Trophoblast cell (in vitro differentiated cells and primary cell): Measurements from ENCODE around the gene CACNB2.
"Not testable (repeated sequence)": the region's sequence is repeated elsewhere in the genome, so short reads cannot be mapped to it uniquely, and the experiment has no call there.

Source experiments
- DNase-seq, 2 donors: peaks; one replicate each; pipeline ENCODE4 v3.0.0-alpha.2; 2016
- H2AFZ ChIP-seq: 2 replicates; pipeline ENCODE4 v1.6.1; 2013; ENCODE audit warnings: low read length, moderate library complexity, mild to moderate bottlenecking; ENCODE audit not compliant: insufficient read depth, poor library complexity
- H2AK5ac ChIP-seq: 2 replicates; pipeline ENCODE4 v1.6.1; 2013; ENCODE audit warnings: mild to moderate bottlenecking, low read length
- H2BK120ac ChIP-seq: 2 replicates; pipeline ENCODE4 v1.6.1; 2013; ENCODE audit warnings: low read length, mild to moderate bottlenecking, moderate library complexity; ENCODE audit not compliant: insufficient read depth, poor library complexity
- H2BK12ac ChIP-seq: 2 replicates; pipeline ENCODE4 v1.6.1; 2013; ENCODE audit warnings: mild to moderate bottlenecking, low read length, moderate library complexity
- H2BK5ac ChIP-seq: 2 replicates; pipeline ENCODE4 v1.6.1; 2013; ENCODE audit warnings: low read length, low read depth, moderate library complexity, mild to moderate bottlenecking; ENCODE audit not compliant: poor library complexity
- H3K14ac ChIP-seq: 2 replicates; pipeline ENCODE4 v1.6.1; 2013; ENCODE audit warnings: mild to moderate bottlenecking, low read length
- H3K18ac ChIP-seq: 2 replicates; pipeline ENCODE4 v1.6.1; 2013; ENCODE audit warnings: mild to moderate bottlenecking, low read length
- H3K23ac ChIP-seq: 2 replicates; pipeline ENCODE4 v1.6.1; 2013; ENCODE audit warnings: low read length
- H3K27ac ChIP-seq: 2 replicates; pipeline ENCODE4 v1.5.1; 2013; ENCODE audit warnings: low read depth, mild to moderate bottlenecking, inconsistent platforms, low read length, moderate library complexity
- H3K27me3 ChIP-seq: 2 replicates; pipeline ENCODE4 v1.6.1; 2013; ENCODE audit warnings: inconsistent platforms, mild to moderate bottlenecking, low read length, moderate library complexity; ENCODE audit not compliant: insufficient read depth
- H3K36me3 ChIP-seq, 2 experiments: 1 replicate in 1 of 2; 2 replicates in 1 of 2; pipeline ENCODE4 v1.6.1; 2013; ENCODE audit warnings: low read length in 2 of 2, mild to moderate bottlenecking in 2 of 2, moderate library complexity in 1 of 2; ENCODE audit not compliant: insufficient read depth in 2 of 2, control insufficient read depth in 1 of 2
- H3K4ac ChIP-seq: 2 replicates; pipeline ENCODE4 v1.6.1; 2013; ENCODE audit warnings: low read depth, mild to moderate bottlenecking, low read length, moderate library complexity
- H3K4me1 ChIP-seq, 2 experiments: 1 replicate in 1 of 2; 2 replicates in 1 of 2; pipeline ENCODE4 v1.6.1; 2013; ENCODE audit warnings: low read length in 2 of 2, mild to moderate bottlenecking in 2 of 2, moderate library complexity in 1 of 2; ENCODE audit not compliant: insufficient read depth in 2 of 2, control insufficient read depth in 1 of 2
- H3K4me2 ChIP-seq: 2 replicates; pipeline ENCODE4 v1.6.1; 2013; ENCODE audit warnings: inconsistent platforms, mild to moderate bottlenecking, low read length, moderate library complexity
- H3K4me3 ChIP-seq: 2 replicates; pipeline ENCODE4 v1.5.1; 2013; ENCODE audit warnings: mild to moderate bottlenecking, low read depth, low read length, inconsistent platforms
- H3K79me1 ChIP-seq: one replicate; pipeline ENCODE4 v1.6.1; 2013; ENCODE audit warnings: low read length
- H3K79me2 ChIP-seq: 2 replicates; pipeline ENCODE4 v1.6.1; 2013; ENCODE audit warnings: low read length, mild to moderate bottlenecking; ENCODE audit not compliant: control insufficient read depth, insufficient read depth, poor library complexity
- H3K9ac ChIP-seq: 2 replicates; pipeline ENCODE4 v1.6.1; 2013; ENCODE audit warnings: mild to moderate bottlenecking, low read length
- H3K9me3 ChIP-seq: 2 replicates; pipeline ENCODE4 v1.6.1; 2013; ENCODE audit warnings: low read depth, mild to moderate bottlenecking, control low read depth, inconsistent platforms, low read length; ENCODE audit not compliant: insufficient read depth
- H4K12ac ChIP-seq: 2 replicates; pipeline ENCODE4 v1.6.1; 2013; ENCODE audit warnings: low read depth, mild to moderate bottlenecking, low read length, moderate library complexity
- H4K8ac ChIP-seq: 2 replicates; pipeline ENCODE4 v1.6.1; 2013; ENCODE audit warnings: low read depth, mild to moderate bottlenecking, low read length, moderate library complexity
- H4K91ac ChIP-seq: one replicate; pipeline ENCODE4 v1.6.1; 2013; ENCODE audit warnings: low read depth, mild to moderate bottlenecking, low read length, moderate library complexity
- WGBS: extraction: QIAGEN DNeasy Blood & Tissue Kit; methylation state at CpG from one replicate; pipeline ENCODE4 v1.1.7; 2013; ENCODE audit warnings: missing lambda C conversion rate; ENCODE audit not compliant: insufficient read length, insufficient coverage; ENCODE audit errors: extremely low coverage; 5-methylcytosine and 5-hydroxymethylcytosine counted together

The CACNB2 gene

GRCh38 chr10:18208186-18208585, 68.0 kb downstream of the CACNB2 start:
- H3K9ac ChIP-seq, H3K4me3 ChIP-seq, H3K79me1 ChIP-seq, H3K79me2 ChIP-seq, H2BK12ac ChIP-seq, H3K18ac ChIP-seq, H2AK5ac ChIP-seq, H2AFZ ChIP-seq, H2BK120ac ChIP-seq, H3K4me1 ChIP-seq, H3K14ac ChIP-seq, H2BK5ac ChIP-seq, H3K4me2 ChIP-seq, H3K4ac ChIP-seq, DNase-seq, H3K9me3 ChIP-seq, H3K27ac ChIP-seq, H3K23ac ChIP-seq, H3K36me3 ChIP-seq, H4K12ac ChIP-seq, H3K27me3 ChIP-seq, H4K8ac ChIP-seq, H4K91ac ChIP-seq: not testable (repeated sequence)
- WGBS = no CpG with 5 or more reads among the region's 3 CpGs

GRCh38 chr10:18209241-18209640, 69.0 kb downstream of the CACNB2 start:
- no peak overlapping the region for H4K12ac ChIP-seq
- H2BK5ac ChIP-seq = no peak overlapping the region
- no peak overlapping the region for H2AK5ac ChIP-seq
- no peak overlapping the region for H3K14ac ChIP-seq
- no peak overlapping the region for H3K18ac ChIP-seq
- no peaks in the 10 kb centered on the region for H3K79me1 ChIP-seq
- no peak overlapping the region for H4K8ac ChIP-seq
- H3K9me3 ChIP-seq = no peaks in the 10 kb centered on the region
- H4K91ac ChIP-seq = no peak overlapping the region
- no peak overlapping the region for H3K23ac ChIP-seq
- H3K27ac ChIP-seq = no peak overlapping the region
- H3K9ac ChIP-seq = no peak overlapping the region
- no peaks in the 10 kb centered on the region for H3K79me2 ChIP-seq
- no peak for DNase-seq
- H3K4me2 ChIP-seq = no peak overlapping the region
- no peak overlapping the region for H2BK120ac ChIP-seq
- H3K4me3 ChIP-seq = no peak overlapping the region
- H2AFZ ChIP-seq = no peak overlapping the region
- no peak overlapping the region for H2BK12ac ChIP-seq
- H3K27me3 ChIP-seq = no peaks in the 10 kb centered on the region
- H3K36me3 ChIP-seq = no peaks in the 10 kb centered on the region
- no peaks in the 10 kb centered on the region for H3K4me1 ChIP-seq
- WGBS = no CpG with 5 or more reads among the region's 2 CpGs
- H3K4ac ChIP-seq = no peak overlapping the region

GRCh38 chr10:18210711-18211110, 70.5 kb downstream of the CACNB2 start:
- no peak overlapping the region for H3K4me2 ChIP-seq

GRCh38 chr10:18211862-18212261, 71.6 kb downstream of the CACNB2 start:
- Histone ChIP-seq H3K18ac (no peak overlapping the region), H2BK5ac (no peak overlapping the region)
- no CpG with 5 or more reads among the region's 4 CpGs for WGBS

More at GRCh38 chr10:18210711-18211110, 70.5 kb downstream of the CACNB2 start:
- Histone ChIP-seq H3K79me2 (no peaks in the 10 kb centered on the region), H3K27me3 (no peaks in the 10 kb centered on the region), H3K4me1 (no peaks in the 10 kb centered on the region), H3K27ac (no peak overlapping the region), H2AFZ (no peak overlapping the region), H3K18ac (no peak overlapping the region), H2BK120ac (no peak overlapping the region), H4K91ac (no peak overlapping the region), H3K4ac (no peak overlapping the region), H3K14ac (no peak overlapping the region), H3K79me1 (no peaks in the 10 kb centered on the region), H4K12ac (no peak overlapping the region), H2AK5ac (no peak overlapping the region), H3K23ac (no peak overlapping the region), H3K9me3 (no peaks in the 10 kb centered on the region), H3K36me3 (no peaks in the 10 kb centered on the region), H2BK5ac (no peak overlapping the region), H3K9ac (no peak overlapping the region), H3K4me3 (no peak overlapping the region), H2BK12ac (no peak overlapping the region), H4K8ac (no peak overlapping the region)
- WGBS = no CpG with 5 or more reads among the region's 2 CpGs
- no peak for DNase-seq

More at GRCh38 chr10:18211862-18212261, 71.6 kb downstream of the CACNB2 start:
- Histone ChIP-seq H4K8ac (no peak overlapping the region), H3K36me3 (no peaks in the 10 kb centered on the region), H3K27me3 (no peaks in the 10 kb centered on the region), H3K9me3 (no peaks in the 10 kb centered on the region), H3K23ac (no peak overlapping the region), H3K14ac (no peak overlapping the region), H2AFZ (no peak overlapping the region), H4K12ac (no peak overlapping the region), H2BK12ac (no peak overlapping the region), H3K79me2 (no peaks in the 10 kb centered on the region), H4K91ac (no peak overlapping the region), H3K4ac (no peak overlapping the region), H3K27ac (no peak overlapping the region), H3K79me1 (no peaks in the 10 kb centered on the region), H3K4me1 (no peaks in the 10 kb centered on the region), H2BK120ac (no peak overlapping the region), H2AK5ac (no peak overlapping the region), H3K9ac (no peak overlapping the region), H3K4me2 (no peak overlapping the region), H3K4me3 (no peak overlapping the region)
- DNase-seq = no peak
